Lower leg skin (tissue), 3 donors: ENCODE measurements around the gene RNASEH2B.

Experiments used
- CTCF ChIP-seq, 3 donors: fragments of 450-650 bp; IDR thresholded peaks; one replicate each; pipeline ENCODE4 v1.5.1; 2016; ENCODE audit warnings: antibody characterized with exemption in 3 of 3, mild to moderate bottlenecking in 3 of 3, moderate library complexity in 2 of 3
- POLR2A ChIP-seq, 2 donors: fragments of 450-650 bp; IDR thresholded peaks; one replicate each; pipeline ENCODE4 v1.6.1; 2016 to 2017; ENCODE audit warnings: antibody characterized with exemption in 2 of 2, mild to moderate bottlenecking in 1 of 2, moderate library complexity in 1 of 2

DNA sequence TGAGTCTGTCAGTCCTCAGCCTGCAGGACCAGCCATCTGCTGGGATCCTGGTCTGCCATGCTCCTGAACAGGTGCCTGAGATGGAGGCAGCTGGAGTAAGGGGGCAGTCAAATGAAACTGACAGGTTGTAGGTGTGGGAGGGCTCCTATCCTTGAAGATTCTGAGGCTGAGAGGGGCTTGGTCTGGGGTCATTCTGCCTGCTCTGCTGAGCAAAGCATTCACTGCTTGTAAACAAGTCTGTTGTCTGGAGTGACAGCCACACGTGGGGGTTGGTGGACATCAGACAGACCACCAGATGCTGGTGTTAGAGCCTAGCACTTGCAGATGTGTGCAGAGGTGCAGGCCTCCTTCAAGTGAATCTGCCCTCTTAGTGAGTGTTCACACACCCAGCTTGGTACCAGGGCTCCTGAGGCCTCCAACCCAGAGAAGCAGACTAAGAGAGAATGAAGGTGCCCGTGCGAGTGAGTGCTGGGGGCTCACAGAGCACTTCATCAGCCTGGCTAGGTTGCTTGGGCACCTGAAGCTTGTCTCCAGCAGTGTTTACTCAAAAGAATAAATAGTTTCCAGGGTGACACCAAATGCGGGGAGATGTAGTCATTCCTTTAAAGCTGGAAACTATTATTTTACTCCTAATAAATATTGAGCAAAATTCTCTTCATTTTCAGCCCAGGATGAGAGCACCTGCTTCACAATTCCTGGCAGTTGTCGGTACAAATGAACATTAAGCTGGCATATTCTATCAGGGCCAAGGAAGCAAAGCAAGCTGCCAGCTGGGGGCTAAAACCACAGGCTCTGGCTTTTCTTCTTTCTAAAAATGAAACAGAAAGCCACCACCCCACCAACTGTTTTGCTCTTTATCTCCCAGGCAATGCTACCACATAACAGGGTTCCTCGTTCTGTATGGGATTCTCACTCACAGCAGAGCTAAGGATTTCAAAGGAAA, 82.3 kb downstream of the RNASEH2B start:
- TF ChIP-seq CTCF (IDR thresholded peaks at IDR 0.05) (no peak), POLR2A (IDR thresholded peaks at IDR 0.05) (no peak)
